GM19099 (cell line): ENCODE results near the gene SGMS1.

ENCODE experiments used
- POLR2A ChIP-seq: IDR thresholded peaks from 3 replicates; pipeline ENCODE4 v1.6.1; 2011; ENCODE audit warnings: low read depth; ENCODE audit not compliant: insufficient read length; ENCODE audit errors: extremely low read depth

SGMS1 gene

DNA sequence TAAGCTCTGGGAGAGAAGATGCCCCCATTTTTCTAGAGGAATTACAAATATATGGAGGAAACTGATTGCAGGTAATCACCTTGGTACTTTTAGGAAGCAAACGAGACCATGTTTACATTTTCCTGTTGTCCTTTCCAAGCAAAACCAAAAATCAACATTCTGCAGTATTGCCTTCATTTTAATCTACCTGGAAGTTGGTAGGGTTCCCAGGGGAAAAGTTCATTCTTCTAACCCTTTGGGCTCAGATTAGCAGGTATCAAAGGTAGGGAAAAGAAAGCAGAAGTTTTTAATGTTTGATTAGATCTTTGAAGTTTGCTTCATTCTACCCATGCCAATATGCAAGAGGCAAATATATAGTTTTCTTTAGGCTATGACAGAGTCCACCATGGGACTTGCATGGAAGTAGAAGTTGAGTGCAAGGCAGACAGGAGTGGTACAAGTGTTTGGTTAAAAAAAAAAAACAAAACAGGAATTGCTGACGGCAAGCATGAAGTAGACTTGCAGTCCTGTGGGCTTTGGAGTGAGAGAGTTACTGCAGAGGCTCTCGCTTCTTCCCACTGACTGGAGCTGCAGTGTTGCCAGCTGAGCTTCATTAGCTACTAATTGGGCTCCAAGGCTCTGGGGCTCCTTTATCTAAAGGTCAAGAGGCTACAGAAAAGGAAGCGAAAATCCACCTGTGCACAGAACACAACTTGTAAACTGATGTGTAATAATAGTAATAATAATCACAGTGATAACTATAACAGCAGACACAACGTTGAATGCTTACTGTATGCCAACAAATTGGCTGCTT, 343.5 kb downstream of the SGMS1 start:
- no peak for TF ChIP-seq POLR2A

DNA sequence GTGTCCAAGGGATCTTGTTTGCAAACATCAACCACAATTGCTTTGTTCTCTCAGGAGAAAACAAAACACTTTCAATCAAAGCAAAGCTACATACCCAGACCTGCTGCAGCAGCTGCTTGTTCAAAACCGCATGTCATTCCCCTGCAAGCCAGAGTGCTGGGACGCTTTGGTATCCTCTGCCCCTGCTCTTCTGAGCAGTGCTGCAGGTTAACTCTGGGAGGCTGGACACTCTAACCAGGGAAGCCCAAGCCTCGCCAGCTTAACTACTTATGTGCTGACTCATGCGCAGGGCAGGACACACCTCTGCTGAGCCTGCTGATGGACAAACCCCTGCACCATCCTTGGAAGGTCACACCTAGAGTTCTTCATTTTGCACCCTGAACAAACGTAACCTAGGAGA, 344.3 kb downstream of the SGMS1 start:
- TF ChIP-seq POLR2A, result no peak

DNA sequence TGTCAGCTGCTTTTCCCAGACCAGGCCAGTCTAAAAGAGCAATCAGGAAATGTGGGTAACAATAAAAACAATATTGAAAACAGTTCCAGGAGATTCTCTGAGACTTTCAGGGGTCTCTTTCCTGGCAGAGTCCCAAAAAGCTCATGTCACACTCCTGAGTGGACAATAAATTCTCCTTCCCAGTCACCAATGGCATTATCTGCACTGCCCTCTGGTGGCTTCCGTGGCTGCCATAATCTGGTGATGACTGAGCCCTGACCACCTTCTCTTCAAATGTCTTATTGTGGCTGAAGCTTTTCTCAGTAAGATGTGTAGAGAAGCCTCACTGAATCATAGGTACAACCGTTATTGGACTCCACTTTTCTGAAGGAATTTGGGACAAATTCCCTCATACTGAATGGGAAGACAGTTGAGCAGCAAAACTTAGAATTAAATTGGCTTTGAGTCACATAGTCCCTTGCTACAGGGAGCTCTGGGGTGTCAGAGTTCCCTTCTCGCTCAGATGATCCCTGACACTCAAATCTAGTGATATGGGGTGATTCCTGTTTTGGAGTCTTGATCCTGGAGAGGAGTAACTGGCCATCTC, 348.0 kb downstream of the SGMS1 start:
- no peak for TF ChIP-seq POLR2A

DNA sequence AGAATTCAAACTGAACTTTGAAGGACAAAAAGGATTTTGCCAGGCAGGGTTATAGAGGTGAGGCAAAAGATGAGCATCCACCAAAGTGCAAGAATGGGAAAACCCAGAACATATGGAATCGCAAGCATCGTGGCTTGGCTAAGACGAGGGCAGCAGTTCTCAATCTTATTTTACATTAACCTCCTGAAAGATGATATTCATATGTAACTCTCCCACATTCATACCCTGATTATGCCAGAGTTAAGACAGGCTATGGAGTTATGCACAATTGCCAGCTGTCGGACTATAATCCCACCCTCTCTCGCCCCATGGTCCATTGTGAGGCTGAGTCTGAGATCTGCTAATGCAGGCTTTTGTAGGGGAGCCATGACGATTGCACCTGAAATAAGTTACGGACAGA, 351.2 kb downstream of the SGMS1 start:
- no peak for TF ChIP-seq POLR2A

DNA sequence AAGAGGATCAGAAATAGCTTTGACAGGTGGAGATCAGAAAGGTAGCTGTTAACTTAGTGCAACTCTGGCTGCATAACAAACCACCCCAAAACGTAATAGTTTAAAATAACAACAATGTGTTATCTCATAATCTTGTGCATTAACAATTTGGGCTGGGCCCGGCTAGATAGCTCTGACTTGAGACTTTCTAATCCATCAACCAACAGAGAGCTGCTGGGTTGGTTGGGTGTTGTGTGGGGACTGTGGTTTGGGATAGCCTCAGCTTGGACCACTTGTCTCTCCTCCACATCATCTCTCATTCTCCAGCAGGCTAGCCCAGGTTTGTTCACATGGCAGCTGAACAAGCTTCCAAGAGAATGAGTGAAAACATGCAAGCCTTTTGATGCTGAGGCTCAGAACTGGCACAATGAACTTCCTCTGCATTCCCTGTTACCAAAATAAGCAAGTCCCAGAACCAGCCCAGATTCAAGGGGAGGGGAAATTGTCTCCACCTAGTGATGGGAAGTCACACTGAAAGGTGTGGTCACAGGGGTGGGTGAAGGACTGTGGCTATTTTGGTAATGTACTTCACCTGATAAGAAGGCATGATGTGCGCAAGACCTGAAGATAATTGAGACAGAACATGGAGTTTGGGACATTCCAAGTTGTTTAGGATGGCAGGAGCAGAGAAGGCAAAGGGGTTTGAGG, 352.0 kb downstream of the SGMS1 start:
- no peak for TF ChIP-seq POLR2A

DNA sequence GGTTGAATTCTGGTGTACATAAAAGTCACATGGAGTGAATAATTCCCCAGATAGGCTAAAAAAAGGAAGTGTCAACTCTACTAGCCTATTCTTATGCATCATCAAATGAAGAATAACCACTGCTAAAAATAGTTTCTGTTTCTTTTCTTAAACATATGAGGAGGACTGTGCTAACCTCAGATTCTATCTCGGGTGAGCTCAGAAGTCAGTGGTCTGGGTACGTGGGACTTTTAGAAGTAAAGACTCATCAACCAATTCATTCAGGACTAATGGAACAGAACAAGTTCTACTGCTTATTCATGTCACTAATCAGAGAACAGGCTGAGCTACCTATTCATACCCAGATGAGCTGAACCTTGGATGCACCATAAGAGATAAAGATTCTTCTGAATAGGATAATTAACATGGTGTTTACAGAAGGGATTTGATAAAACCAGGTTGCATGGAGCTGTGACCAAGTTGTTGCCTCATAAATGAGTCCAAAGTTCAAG, 362.9 kb downstream of the SGMS1 start:
- no peak for TF ChIP-seq POLR2A
